Parathyroid adenoma (tissue), 2 donors: ENCODE results near the gene CNOT1.

Experiments used
- H2AFZ ChIP-seq: fragments of 300-600 bp; sonication (generic); one replicate; pipeline ENCODE4 v1.7.0; 2017; ENCODE audit warnings: antibody characterized with exemption, mild to moderate bottlenecking
- H3K27ac ChIP-seq: fragments of 300-600 bp; sonication (generic); one replicate; pipeline ENCODE4 v1.7.0; 2017
- H3K27me3 ChIP-seq: fragments of 300-600 bp; sonication (generic); one replicate; pipeline ENCODE4 v1.7.0; 2017; ENCODE audit warnings: low read length; ENCODE audit not compliant: control insufficient read depth, insufficient read depth
- H3K36me3 ChIP-seq: fragments of 300-600 bp; sonication (generic); one replicate; pipeline ENCODE4 v1.7.0; 2017; ENCODE audit warnings: low read length; ENCODE audit not compliant: control insufficient read depth, insufficient read depth
- H3K4me1 ChIP-seq: fragments of 300-600 bp; sonication (generic); one replicate; pipeline ENCODE4 v1.7.0; 2017; ENCODE audit warnings: control low read depth
- H3K4me2 ChIP-seq: fragments of 300-600 bp; sonication (generic); one replicate; pipeline ENCODE4 v1.7.0; 2017; ENCODE audit warnings: low read length
- H3K4me3 ChIP-seq: fragments of 300-600 bp; sonication (generic); one replicate; pipeline ENCODE4 v1.7.0; 2017; ENCODE audit warnings: low read depth, low read length
- H3K79me2 ChIP-seq: fragments of 300-600 bp; sonication (generic); one replicate; pipeline ENCODE4 v1.7.0; 2017; ENCODE audit warnings: control low read depth
- H3K9ac ChIP-seq: fragments of 300-600 bp; sonication (generic); one replicate; pipeline ENCODE4 v1.7.0; 2017; ENCODE audit warnings: mild to moderate bottlenecking
- H3K9me3 ChIP-seq: fragments of 300-600 bp; sonication (generic); one replicate; pipeline ENCODE4 v1.7.0; 2017; ENCODE audit warnings: low read length; ENCODE audit not compliant: control insufficient read depth
- CTCF ChIP-seq: fragments of 300-600 bp; sonication (generic); IDR thresholded peaks from one replicate; pipeline ENCODE4 v1.7.0; 2017; ENCODE audit warnings: antibody characterized with exemption, mild to moderate bottlenecking
- donor health status: primary hyperparathyroidism.

CNOT1 gene

GRCh38 chr16:58471209-58471975, 158.2 kb downstream of the CNOT1 start:
- H3K4me1 ChIP-seq = peaks cover under 1% of the 10 kb centered on the region
- H3K9ac ChIP-seq = no peak overlapping the region
- no peak overlapping the region for H3K27ac ChIP-seq
- H2AFZ ChIP-seq = no peak overlapping the region
- TF ChIP-seq CTCF = no peak
- H3K27me3 ChIP-seq = no peaks in the 10 kb centered on the region
- H3K4me3 ChIP-seq = no peak overlapping the region
- H3K4me2 ChIP-seq = no peak overlapping the region
- H3K9me3 ChIP-seq = no peaks in the 10 kb centered on the region
- no peaks in the 10 kb centered on the region for H3K79me2 ChIP-seq
- H3K36me3 ChIP-seq = no peaks in the 10 kb centered on the region
